Transverse colon (tissue), 4 donors: Measurements from ENCODE around the gene MEP1A. TPM values are rescaled to one million over a fixed set of nuclear protein-coding genes. Genes with fewer than 3 reads are reported as not detected.
"Not testable (repeated sequence)": the region's sequence is repeated elsewhere in the genome, so short reads cannot be mapped to it uniquely, and the experiment has no call there.

Experiments
- DNase-seq: peaks from one replicate; pipeline ENCODE4 v3.0.0-alpha.2; 2019
- H3K27ac ChIP-seq, 4 donors: fragments of 200-600 bp; sonication (generic); 2 replicates each; pipeline ENCODE4 v1.5.1; 2016 to 2018; ENCODE audit warnings: inconsistent platforms in 4 of 4
- H3K27me3 ChIP-seq: fragments of 200-600 bp; sonication (generic); 2 replicates; pipeline ENCODE4 v1.5.1; 2017; ENCODE audit warnings: inconsistent platforms
- H3K36me3 ChIP-seq, 4 donors: fragments of 200-600 bp; sonication (generic); 2 replicates each; pipeline ENCODE4 v1.5.1; 2017 to 2019; ENCODE audit warnings: inconsistent platforms in 4 of 4
- H3K4me1 ChIP-seq, 4 donors: fragments of 200-600 bp; sonication (generic); 2 replicates each; pipeline ENCODE4 v1.5.1; 2017 to 2020; ENCODE audit warnings: inconsistent platforms in 4 of 4
- H3K4me3 ChIP-seq, 4 donors: fragments of 200-600 bp; sonication (generic); 1 replicate in 1 of 4; 2 replicates in 3 of 4; pipeline versions ENCODE4 v1.5.1 to v1.6.1; 2017 to 2019; ENCODE audit warnings: inconsistent platforms in 4 of 4
- H3K9me3 ChIP-seq, 2 donors: fragments of 200-600 bp; sonication (generic); 2 replicates each; pipeline ENCODE4 v1.5.1; 2017 to 2019; ENCODE audit warnings: inconsistent platforms in 2 of 2
- EP300 ChIP-seq: sonication (generic); formaldehyde crosslinking; IDR thresholded peaks from one replicate; pipeline ENCODE4 v1.6.1; 2017; ENCODE audit warnings: antibody characterized with exemption, low read depth
- POLR2A ChIP-seq: fragments of 450-650 bp; IDR thresholded peaks from one replicate; pipeline ENCODE4 v1.6.1; 2016; ENCODE audit warnings: antibody characterized with exemption, mild to moderate bottlenecking, moderate library complexity
- POLR2AphosphoS5 ChIP-seq, 3 donors: sonication (generic); formaldehyde crosslinking; IDR thresholded peaks; one replicate each; pipeline ENCODE4 v1.6.1; 2016; ENCODE audit warnings: antibody characterized with exemption in 3 of 3
- WGBS, 2 donors: methylation state at CpG; one replicate each; pipeline ENCODE4 v1.1.5; 2018; ENCODE audit warnings: low coverage in 1 of 2; 5-methylcytosine and 5-hydroxymethylcytosine counted together
- in situ Hi-C, 4 donors: fragments of 200-750 bp; cut with MboI; loops; one replicate each; pipeline versions ENCODE4 v1.15.0 to v1.15.1; 2017; ENCODE audit warnings: low sequenced_read_pairs in 3 of 4, low pct_ligation_motif_present in 1 of 4, low pct_unique_long_range_greater_than_20kb in 1 of 4
- intact Hi-C: fragments of 100-400 bp; cut with DNase I; formaldehyde crosslinking; loops from one replicate; pipeline ENCODE4 v1.15.1; 2023; ENCODE audit warnings: low total_unique reads
- total RNA-seq, 4 donors: library from RNA; depleted of rRNA; stranded (reverse); fragments of >200 nt; gene quantifications; one replicate each; pipeline ENCODE4 v1.1.0, GENCODE V29; 2016
- TF ChIP-seq, protein P1 (sequence below), 5 experiments: fragments of 200-600 bp in 3 of 5; fragments of 450-650 bp in 2 of 5; sonication (generic) in 3 of 5; IDR thresholded peaks; 1 replicate in 2 of 5; 2 replicates in 3 of 5; pipeline ENCODE4 v1.5.1; 2016 to 2017; ENCODE audit warnings: antibody characterized with exemption in 5 of 5, inconsistent platforms in 3 of 5, mild to moderate bottlenecking in 2 of 5, moderate library complexity in 1 of 5

Gene MEP1A, protein sequence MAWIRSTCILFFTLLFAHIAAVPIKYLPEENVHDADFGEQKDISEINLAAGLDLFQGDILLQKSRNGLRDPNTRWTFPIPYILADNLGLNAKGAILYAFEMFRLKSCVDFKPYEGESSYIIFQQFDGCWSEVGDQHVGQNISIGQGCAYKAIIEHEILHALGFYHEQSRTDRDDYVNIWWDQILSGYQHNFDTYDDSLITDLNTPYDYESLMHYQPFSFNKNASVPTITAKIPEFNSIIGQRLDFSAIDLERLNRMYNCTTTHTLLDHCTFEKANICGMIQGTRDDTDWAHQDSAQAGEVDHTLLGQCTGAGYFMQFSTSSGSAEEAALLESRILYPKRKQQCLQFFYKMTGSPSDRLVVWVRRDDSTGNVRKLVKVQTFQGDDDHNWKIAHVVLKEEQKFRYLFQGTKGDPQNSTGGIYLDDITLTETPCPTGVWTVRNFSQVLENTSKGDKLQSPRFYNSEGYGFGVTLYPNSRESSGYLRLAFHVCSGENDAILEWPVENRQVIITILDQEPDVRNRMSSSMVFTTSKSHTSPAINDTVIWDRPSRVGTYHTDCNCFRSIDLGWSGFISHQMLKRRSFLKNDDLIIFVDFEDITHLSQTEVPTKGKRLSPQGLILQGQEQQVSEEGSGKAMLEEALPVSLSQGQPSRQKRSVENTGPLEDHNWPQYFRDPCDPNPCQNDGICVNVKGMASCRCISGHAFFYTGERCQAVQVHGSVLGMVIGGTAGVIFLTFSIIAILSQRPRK
- 100 to 1,000 TPM in 3 of 4 donors, 10 to 100 TPM in 1; 31.2 to 601 (median 223) TPM for total RNA-seq

DNA sequence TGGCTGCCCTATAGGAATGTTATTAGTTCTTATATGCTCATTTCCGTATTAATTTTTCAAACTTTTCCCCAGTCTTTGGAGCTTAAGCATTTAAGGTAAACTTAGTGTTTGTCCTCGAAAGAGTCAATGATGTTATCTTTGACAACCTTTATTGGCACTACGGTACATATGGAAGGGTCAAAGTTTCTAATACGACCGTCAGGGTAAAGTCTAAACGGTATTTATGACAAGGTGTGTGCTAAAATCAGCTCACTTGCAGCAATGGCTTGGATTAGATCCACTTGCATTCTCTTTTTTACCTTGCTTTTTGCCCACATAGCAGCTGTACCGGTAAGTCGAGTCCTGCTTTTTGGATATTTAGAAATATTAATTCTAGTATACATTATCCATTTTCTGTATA, at the start of gene MEP1A:
Gene MEP1A, plus strand, starts transcription at position 252 of the 400 bp plus-strand sequence. Its CDS starts 10 bp downstream, at position 262.
- Histone ChIP-seq H3K27ac (peak within 1 kb of the TSS in 2 of 4 donors; percentile 32 to 52), H3K36me3 (no peaks in the 10 kb centered on the region), H3K27me3 (no peaks in the 10 kb centered on the region), H3K9me3 (no peaks in the 10 kb centered on the region), H3K4me1 (peaks cover 3 to 40% (median 14%) of the 10 kb centered on the region in 4 donors), H3K4me3 (peak within 1 kb of the TSS in 2 of 4 donors; percentile 18 to 39)
- WGBS, 2 donors: 50 to 61% methylated on average over 8 of the region's 8 CpGs
- TF ChIP-seq EP300 (no peak), POLR2A (peak; percentile 44), POLR2AphosphoS5 (IDR thresholded peaks at IDR 0.05) (peak in 2 of 3 donors; percentile 85 to 92)
- TF ChIP-seq, protein P1, sequence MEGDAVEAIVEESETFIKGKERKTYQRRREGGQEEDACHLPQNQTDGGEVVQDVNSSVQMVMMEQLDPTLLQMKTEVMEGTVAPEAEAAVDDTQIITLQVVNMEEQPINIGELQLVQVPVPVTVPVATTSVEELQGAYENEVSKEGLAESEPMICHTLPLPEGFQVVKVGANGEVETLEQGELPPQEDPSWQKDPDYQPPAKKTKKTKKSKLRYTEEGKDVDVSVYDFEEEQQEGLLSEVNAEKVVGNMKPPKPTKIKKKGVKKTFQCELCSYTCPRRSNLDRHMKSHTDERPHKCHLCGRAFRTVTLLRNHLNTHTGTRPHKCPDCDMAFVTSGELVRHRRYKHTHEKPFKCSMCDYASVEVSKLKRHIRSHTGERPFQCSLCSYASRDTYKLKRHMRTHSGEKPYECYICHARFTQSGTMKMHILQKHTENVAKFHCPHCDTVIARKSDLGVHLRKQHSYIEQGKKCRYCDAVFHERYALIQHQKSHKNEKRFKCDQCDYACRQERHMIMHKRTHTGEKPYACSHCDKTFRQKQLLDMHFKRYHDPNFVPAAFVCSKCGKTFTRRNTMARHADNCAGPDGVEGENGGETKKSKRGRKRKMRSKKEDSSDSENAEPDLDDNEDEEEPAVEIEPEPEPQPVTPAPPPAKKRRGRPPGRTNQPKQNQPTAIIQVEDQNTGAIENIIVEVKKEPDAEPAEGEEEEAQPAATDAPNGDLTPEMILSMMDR (IDR thresholded peaks at IDR 0.05): no peak
- intact Hi-C loops (no loop called here), in situ Hi-C loops (no loop called here)
- no peak for DNase-seq

DNA sequence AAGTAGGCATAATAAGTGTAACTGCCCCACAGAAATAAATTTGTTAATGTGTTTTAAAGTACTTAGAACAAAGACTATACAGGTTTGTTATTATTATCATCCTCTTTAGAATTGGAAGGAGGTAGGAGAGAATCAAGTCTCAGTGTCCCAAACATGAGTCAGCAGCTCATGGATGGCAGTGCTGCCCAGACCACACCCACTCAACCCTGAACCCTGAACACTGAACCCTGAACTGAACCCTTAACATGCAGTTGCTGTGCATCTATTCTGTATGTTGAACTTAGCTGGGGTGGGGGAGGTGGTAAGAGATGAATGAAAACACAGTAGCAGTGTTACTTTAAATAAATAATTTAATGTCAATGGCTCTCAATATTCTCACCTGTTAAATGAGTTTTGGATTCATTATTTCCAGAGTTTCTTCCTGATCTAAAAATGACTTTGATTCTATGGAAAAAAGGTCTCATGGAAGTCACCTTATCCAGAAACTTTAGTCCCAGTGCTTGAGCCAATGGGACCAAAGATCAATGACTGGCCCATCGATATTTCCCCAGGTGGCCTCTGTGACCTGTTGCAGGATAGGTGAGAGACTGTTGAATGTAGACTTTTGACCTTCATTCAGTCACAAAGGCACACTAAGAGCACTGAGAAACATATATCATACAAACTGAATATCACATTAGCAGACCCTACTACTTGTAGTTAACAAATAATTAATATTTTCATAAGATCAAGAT, 49.6 kb upstream of the MEP1A start:
- Histone ChIP-seq H3K27ac (no peak overlapping the region), H3K27me3 (no peaks in the 10 kb centered on the region), H3K4me1 (no peaks in the 10 kb centered on the region), H3K36me3 (no peaks in the 10 kb centered on the region), H3K9me3 (no peaks in the 10 kb centered on the region), H3K4me3 (no peak overlapping the region)
- intact Hi-C loops (no loop called here), in situ Hi-C loops (no loop called here)
- no peak for TF ChIP-seq EP300
- TF ChIP-seq, protein P1 (IDR thresholded peaks at IDR 0.05): no peak
- TF ChIP-seq POLR2AphosphoS5 (IDR thresholded peaks at IDR 0.05): no peak
- TF ChIP-seq POLR2A: no peak
- no peak for DNase-seq
- 83% methylated on average over 1 of the region's 1 CpG; no CpG with 5 or more reads in 1 of the 2 donors for WGBS, 2 donors

DNA sequence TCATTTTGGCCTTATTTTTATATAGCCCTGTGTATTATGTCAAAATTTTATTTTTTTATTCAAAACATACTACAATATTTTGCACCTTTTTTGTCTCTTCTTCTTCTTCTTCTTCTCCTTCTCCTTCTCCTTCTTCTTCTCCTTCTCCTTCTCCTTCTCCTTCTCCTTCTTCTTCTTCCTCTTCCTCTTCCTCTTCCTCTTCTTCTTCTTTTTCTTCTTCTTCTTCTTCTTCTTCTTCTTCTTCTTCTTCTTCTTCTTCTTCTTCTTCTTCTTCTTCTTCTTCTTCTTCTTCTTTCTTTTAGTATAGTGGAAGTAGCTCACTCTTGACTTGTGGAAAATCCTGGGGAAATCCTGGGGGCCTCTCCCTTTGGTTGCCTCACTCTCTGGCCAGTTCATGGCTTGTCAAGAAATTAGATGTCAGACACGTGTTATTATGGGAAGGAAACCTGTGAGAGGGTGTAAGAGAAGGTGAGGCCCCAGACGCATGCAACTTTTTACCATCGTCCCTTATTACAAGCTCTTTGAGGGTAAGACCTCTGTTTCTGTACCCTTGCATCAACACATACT, 48.9 kb upstream of the MEP1A start:
- H3K4me1 ChIP-seq, DNase-seq, in situ Hi-C loops, H3K4me3 ChIP-seq, H3K9me3 ChIP-seq, H3K27ac ChIP-seq, H3K36me3 ChIP-seq, H3K27me3 ChIP-seq, intact Hi-C loops: not testable (repeated sequence)
- WGBS, 2 donors: 60 to 79% methylated on average over 1 to 3 of the region's 3 CpGs

DNA sequence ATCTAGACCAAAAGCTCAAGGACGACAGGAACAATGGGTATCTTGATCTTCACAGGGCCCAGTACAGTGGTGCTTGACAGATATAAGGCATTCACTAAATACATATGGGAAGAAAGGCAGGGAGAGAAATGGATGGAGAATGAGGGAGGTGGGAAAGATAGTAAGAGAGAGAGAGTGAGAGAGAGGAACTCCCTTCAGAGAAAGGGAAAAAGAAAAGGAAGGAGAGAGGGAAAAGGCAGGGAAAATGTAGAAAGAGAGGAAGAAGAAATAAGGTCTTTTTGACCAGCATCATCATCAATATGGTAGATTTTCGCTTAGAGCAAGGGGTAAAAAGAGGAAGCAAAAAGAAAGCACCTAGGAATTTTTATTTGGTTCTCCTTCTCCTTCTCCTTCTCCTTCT, 47.2 kb upstream of the MEP1A start:
- 57 to 63% methylated on average over 2 of the region's 2 CpGs for WGBS, 2 donors
- intact Hi-C loops: no loop called here
- H3K36me3 ChIP-seq: no peaks in the 10 kb centered on the region
- in situ Hi-C loops: no loop called here
- no peaks in the 10 kb centered on the region for H3K27me3 ChIP-seq
- no peak for DNase-seq
- H3K9me3 ChIP-seq: no peaks in the 10 kb centered on the region
- H3K4me3 ChIP-seq: no peak overlapping the region
- no peaks in the 10 kb centered on the region for H3K4me1 ChIP-seq
- TF ChIP-seq POLR2AphosphoS5 (IDR thresholded peaks at IDR 0.05) (no peak), EP300 (no peak), POLR2A (no peak)
- TF ChIP-seq, protein P1 (IDR thresholded peaks at IDR 0.05): no peak
- no peak overlapping the region for H3K27ac ChIP-seq
